Measurements from ENCODE around the gene CDS2. TPM values are rescaled to one million over a fixed set of nuclear protein-coding genes. Genes with fewer than 3 reads are reported as not detected.

Gene CDS2
- total and polyA plus RNA-seq, 2 experiments from 2014 or later: 16.8 to 40.8 TPM

GRCh38 chr20:5170341-5170740 lies 43.5 kb downstream of the CDS2 start:
- H3K9me3 Mint-ChIP-seq: no peaks in the 10 kb centered on the region
- H3K36me3 Mint-ChIP-seq (ENCODE audit: low read depth): peaks cover 6% of the 10 kb centered on the region
- no peak overlapping the region for H3K4me3 Mint-ChIP-seq
- 0 out of 2 replicates have a peak, but pooled peaks cover 13% of the 10 kb centered on the region for H4K20me1 ChIP-seq (replicated peaks; ENCODE audit: insufficient read depth)
- no peaks in the 10 kb centered on the region for H3K27me3 ChIP-seq (ENCODE audit: insufficient read depth)
- H3K4me2 ChIP-seq: no peak overlapping the region
- DNase-seq (ENCODE audit: low spot score) (no peak), ATAC-seq (no peak)
- no peaks in the 10 kb centered on the region; the same call in 1 of the 2 replicates for H3K36me3 ChIP-seq (ENCODE audit: insufficient read depth)
- H3K27ac ChIP-seq (ENCODE audit: low read depth): no peak overlapping the region
- no peak for TF ChIP-seq EZH2 (IDR thresholded peaks at IDR 0.05; ENCODE audit: low read depth, unreplicated experiment)
- no peak for TF ChIP-seq STAT1 (IDR thresholded peaks at IDR 0.05; ENCODE audit: unreplicated experiment)
- TF ChIP-seq POLR2AphosphoS5 (IDR thresholded peaks at IDR 0.05; ENCODE audit: low read depth): no peak
- no peak for TF ChIP-seq JUNB (IDR thresholded peaks at IDR 0.05; ENCODE audit: unreplicated experiment)
- no peak for TF ChIP-seq ETS1 (IDR thresholded peaks at IDR 0.05)
- H3K9me2 ChIP-seq (ENCODE audit: insufficient read depth): no peaks in the 10 kb centered on the region
- H3K4me1 ChIP-seq (ENCODE audit: insufficient read depth): peaks cover 39% of the 10 kb centered on the region
- no peak overlapping the region for H2AFZ ChIP-seq
- H3K4me3 ChIP-seq: no peak overlapping the region
- peaks cover 63% of the 10 kb centered on the region for H3K4me1 Mint-ChIP-seq
- H3F3A ChIP-seq (replicated peaks; ENCODE audit: low read depth): no peaks in the 10 kb centered on the region
- peaks cover 21% of the 10 kb centered on the region for H3K27me3 Mint-ChIP-seq (ENCODE audit: insufficient read depth, low read depth, poor library complexity)
- peaks cover 52% of the 10 kb centered on the region for H3K79me2 ChIP-seq (replicated peaks; ENCODE audit: insufficient read depth)
- no peak overlapping the region for H3K27ac Mint-ChIP-seq

GRCh38 chr20:5171064-5171789 lies 44.4 kb downstream of the CDS2 start:
- Histone ChIP-seq H4K20me1 (replicated peaks; ENCODE audit: insufficient read depth) (0 out of 2 replicates have a peak, but pooled peaks cover 13% of the 10 kb centered on the region), H2AFZ (no peak overlapping the region), H3K4me3 (no peak overlapping the region), H3K79me2 (replicated peaks; ENCODE audit: insufficient read depth) (peaks cover 43% of the 10 kb centered on the region), H3K27me3 (ENCODE audit: insufficient read depth) (no peaks in the 10 kb centered on the region), H3K4me2 (peak overlapping the region; percentile 55), H3K9me2 (ENCODE audit: insufficient read depth) (no peaks in the 10 kb centered on the region), H3F3A (replicated peaks; ENCODE audit: low read depth) (no peaks in the 10 kb centered on the region), H3K27ac (ENCODE audit: low read depth) (no peak overlapping the region), H3K4me1 (ENCODE audit: insufficient read depth) (peaks cover 41% of the 10 kb centered on the region), H3K36me3 (ENCODE audit: insufficient read depth) (no peaks in the 10 kb centered on the region; the same call in 1 of the 2 replicates)
- Mint-ChIP-seq H3K9me3 (no peaks in the 10 kb centered on the region), H3K27ac (peak overlapping the region; percentile 57), H3K36me3 (ENCODE audit: low read depth) (peaks cover 10% of the 10 kb centered on the region), H3K4me1 (peaks cover 63% of the 10 kb centered on the region), H3K4me3 (0 out of 3 replicates have a peak overlapping the region, but pooled peaks have one; percentile 4), H3K27me3 (ENCODE audit: insufficient read depth, low read depth, poor library complexity) (peaks cover 17% of the 10 kb centered on the region)
- peak; percentile 48 for ATAC-seq
- DNase-seq (ENCODE audit: low spot score): peak; percentile 56
- TF ChIP-seq POLR2AphosphoS5 (IDR thresholded peaks at IDR 0.05; ENCODE audit: low read depth) (no peak), JUNB (IDR thresholded peaks at IDR 0.05; ENCODE audit: unreplicated experiment) (no peak), EZH2 (IDR thresholded peaks at IDR 0.05; ENCODE audit: low read depth, unreplicated experiment) (no peak), STAT1 (IDR thresholded peaks at IDR 0.05; ENCODE audit: unreplicated experiment) (no peak), NANOG (IDR thresholded peaks at IDR 0.05; ENCODE audit: borderline replicate concordance) (no peak), CTCF (conservative IDR thresholded peaks at IDR 0.05; ENCODE audit: low read depth in 2 of 2) (no peak), ETS1 (IDR thresholded peaks at IDR 0.05) (no peak), ZNF114 (CRISPR knock-in tag; IDR thresholded peaks at IDR 0.05) (no peak), CREB1 (CRISPR knock-in tag; IDR thresholded peaks at IDR 0.05; ENCODE audit: low read depth) (no peak), ZNF462 (CRISPR knock-in tag; IDR thresholded peaks at IDR 0.05) (no peak)
